ENCODE data around the gene BAK1.

GRCh38 chr6:33549196-33549595 lies 30.9 kb downstream of the BAK1 start:
- TF ChIP-seq EZH2 (IDR thresholded peaks at IDR 0.05; ENCODE audit: low read length, missing control alignments) (no peak), CTCF (conservative IDR thresholded peaks at IDR 0.05 in 1 of 2, IDR thresholded peaks at IDR 0.05 in 1 of 2; ENCODE audit: low read depth in 1 of 2, low read length in 2 of 2) (no peak)
